B cell (primary cell): ENCODE measurements around the gene MYOM1. TPM values are rescaled to one million over a fixed set of nuclear protein-coding genes. Genes with fewer than 3 reads are reported as not detected.

ENCODE experiments used
- ATAC-seq: fragments of 200-7000 bp; cut with Tn5 transposase; one replicate; pipeline ENCODE4 v1.10.0; 2021; ENCODE audit warnings: low read depth, mild to moderate bottlenecking, moderate number of reproducible peaks, moderate library complexity
- CTCF ChIA-PET: fragments of 350-600 bp; sonication (Branson Sonifier 250); formaldehyde crosslinking; loops from one replicate; lab custom pipeline; 2021; ENCODE audit warnings: antibody characterized with exemption, inconsistent platforms; lab: Charles Lee
- POLR2A ChIA-PET: fragments of 350-600 bp; sonication (Branson Sonifier 250); formaldehyde crosslinking; loops from one replicate; lab custom pipeline; 2021; ENCODE audit warnings: antibody characterized with exemption; lab: Charles Lee
- DNase-seq: peaks from one replicate; pipeline ENCODE4 v3.0.0; 2013
- H2AFZ ChIP-seq: 2 replicates; pipeline ENCODE4 v1.6.1; 2012; ENCODE audit warnings: mild to moderate bottlenecking, low read depth, low read length; ENCODE audit not compliant: insufficient read depth, poor library complexity, severe bottlenecking
- H3K27ac ChIP-seq, 2 donors: 1 replicate in 1 of 2; 2 replicates in 1 of 2; pipeline ENCODE4 v1.5.1; 2012 to 2013; ENCODE audit warnings: low read length in 2 of 2, mild to moderate bottlenecking in 2 of 2, moderate library complexity in 1 of 2
- H3K27me3 ChIP-seq, 4 experiments: fragments of 200-600 bp in 1 of 4; sonication (generic) in 1 of 4; replicated peaks in 1 of 4; 1 replicate in 2 of 4; 2 replicates in 2 of 4; pipeline versions ENCODE4 v1.6.1 to v1.7.0; 2013 to 2016; ENCODE audit warnings: low read length in 3 of 4, mild to moderate bottlenecking in 2 of 4, mixed read lengths in 1 of 4, moderate library complexity in 1 of 4; ENCODE audit not compliant: insufficient read depth in 4 of 4, control insufficient read depth in 3 of 4; ENCODE audit errors: control extremely low read depth in 1 of 4
- H3K36me3 ChIP-seq, 2 experiments: replicated peaks in 1 of 2; 1 replicate in 1 of 2; 2 replicates in 1 of 2; pipeline versions ENCODE4 v1.6.1 to v1.7.1; 2013; ENCODE audit warnings: low read length in 1 of 2; ENCODE audit not compliant: insufficient read depth in 2 of 2, control insufficient read depth in 1 of 2; ENCODE audit errors: control extremely low read depth in 1 of 2, extremely low read depth in 1 of 2
- H3K4me1 ChIP-seq, 2 donors: fragments of 200-600 bp in 1 of 2; sonication (generic) in 1 of 2; 1 replicate in 1 of 2; 2 replicates in 1 of 2; pipeline versions ENCODE4 v1.5.1 to v1.6.1; 2013 to 2017; ENCODE audit warnings: low read length in 2 of 2; ENCODE audit not compliant: control insufficient read depth in 2 of 2, insufficient read depth in 2 of 2
- H3K4me2 ChIP-seq: replicated peaks from 2 replicates; pipeline ENCODE3; 2012; ENCODE audit warnings: mild to moderate bottlenecking, low read depth, low read length; ENCODE audit not compliant: poor library complexity, severe bottlenecking
- H3K4me3 ChIP-seq, 5 experiments: fragments of 200-600 bp in 1 of 5; sonication (generic) in 1 of 5; 1 replicate in 3 of 5; 2 replicates in 2 of 5; pipeline versions ENCODE4 v1.5.1 to v1.7.0; 2011 to 2016; ENCODE audit warnings: low read length in 4 of 5, mild to moderate bottlenecking in 4 of 5, low read depth in 2 of 5, control low read depth in 1 of 5, moderate library complexity in 1 of 5; ENCODE audit not compliant: insufficient read depth in 1 of 5; ENCODE audit errors: control extremely low read depth in 1 of 5, extremely low read depth in 1 of 5
- H3K79me2 ChIP-seq: fragments of 200-600 bp; sonication (generic); one replicate; pipeline ENCODE4 v1.6.0; 2016; ENCODE audit warnings: low read length; ENCODE audit not compliant: control insufficient read depth, insufficient read depth
- H3K9ac ChIP-seq: fragments of 200-600 bp; sonication (generic); 2 replicates; pipeline ENCODE4 v1.6.1; 2017; ENCODE audit warnings: mild to moderate bottlenecking, low read length, moderate library complexity
- H3K9me3 ChIP-seq, 3 donors: one replicate each; pipeline versions ENCODE4 v1.6.1 to v1.7.1; 2013; ENCODE audit warnings: low read length in 2 of 3; ENCODE audit not compliant: control insufficient read depth in 2 of 3, insufficient read depth in 1 of 3; ENCODE audit errors: control extremely low read depth in 1 of 3
- H4K20me1 ChIP-seq: 2 replicates; pipeline ENCODE4 v1.6.0; 2012; ENCODE audit warnings: mild to moderate bottlenecking, low read length; ENCODE audit not compliant: insufficient read depth, control insufficient read depth, poor library complexity, severe bottlenecking
- H3K27ac Mint-ChIP-seq: one replicate; pipeline ENCODE4 v1.8.0; 2021; ENCODE audit warnings: mixed read lengths
- H3K27me3 Mint-ChIP-seq: one replicate; pipeline ENCODE4 v1.8.0; 2021; ENCODE audit warnings: mixed read lengths
- H3K4me1 Mint-ChIP-seq: one replicate; pipeline ENCODE4 v1.8.0; 2021; ENCODE audit warnings: mixed read lengths
- H3K4me3 Mint-ChIP-seq: one replicate; pipeline ENCODE4 v1.8.0; 2021; ENCODE audit warnings: mixed read lengths
- H3K9me3 Mint-ChIP-seq: one replicate; pipeline ENCODE4 v1.8.0; 2022; ENCODE audit warnings: mixed read lengths; ENCODE audit not compliant: insufficient read depth
- EZH2 ChIP-seq: IDR thresholded peaks from 2 replicates; pipeline ENCODE4 v1.6.1; 2012; ENCODE audit warnings: borderline replicate concordance, low read depth, mild to moderate bottlenecking, moderate library complexity, low read length; ENCODE audit not compliant: insufficient read depth, poor library complexity, severe bottlenecking
- WGBS: methylation state at CpG from one replicate; pipeline ENCODE4 v1.1.5; 2013; ENCODE audit warnings: missing lambda C conversion rate; ENCODE audit not compliant: insufficient coverage; 5-methylcytosine and 5-hydroxymethylcytosine counted together
- intact Hi-C: fragments of 100-400 bp; cut with micrococcal nuclease; formaldehyde crosslinking; loops from one replicate; pipeline ENCODE4 v1.10.0; 2022
- polyA plus RNA-seq: library from polyadenylated mRNA; depleted of rRNA; stranded (reverse); fragments of >200 nt; gene quantifications from 2 replicates; pipeline ENCODE4 v1.2.3, GENCODE V29; 2012
- total RNA-seq, 2 donors: library from RNA; stranded (reverse); fragments of 120-200 nt in 1 of 2; gene quantifications; 1 replicate in 1 of 2; 2 replicates in 1 of 2; pipeline versions ENCODE4 v1.2.3 to v1.2.4, GENCODE V29; 2013 to 2022
- TF ChIP-seq, protein P1 (sequence below): fragments of 200-600 bp; IDR thresholded peaks from one replicate; pipeline ENCODE4 v1.8.0; 2022; ENCODE audit warnings: antibody characterized with exemption, mild to moderate bottlenecking

The MYOM1 gene
- total and polyA plus RNA-seq, 2 donors (not counting 1 experiment from before 2014, with no cell fraction given), result 1.5 to 12.8 TPM

DNA sequence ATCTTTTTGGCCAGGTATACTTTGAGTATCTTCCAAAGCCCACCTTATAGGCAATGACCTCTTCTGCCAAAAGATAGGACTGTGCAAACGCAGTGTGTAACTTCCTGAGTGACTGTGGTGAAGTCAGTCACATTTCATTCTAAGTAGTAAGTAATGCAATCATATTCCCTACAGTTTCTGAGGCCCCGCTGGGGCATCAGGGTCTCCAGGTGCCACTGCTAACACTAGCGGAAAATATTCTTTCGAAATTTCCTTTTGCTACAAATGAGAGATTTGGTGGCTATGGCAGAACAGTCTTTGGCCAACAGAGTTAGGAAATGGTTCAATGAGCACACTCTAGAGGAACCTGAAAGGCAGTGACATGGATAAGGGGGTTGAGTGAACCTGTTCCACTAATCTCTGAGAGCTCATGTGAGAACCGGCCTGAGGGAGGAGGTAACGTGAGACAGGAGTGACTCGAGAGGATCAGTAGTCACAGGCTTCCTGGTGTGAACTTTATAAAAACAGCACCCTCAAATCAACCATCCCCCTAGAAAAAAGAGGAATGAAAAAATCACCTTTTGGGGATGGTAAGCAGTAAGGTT, 104.2 kb downstream of the MYOM1 start:
- ChIA-PET CTCF (interaction anchor here (0.9 to 1.8 kb wide), 2 partner anchors 14 to 32 kb away, joined by 3 to 4 read pairs; no protein-coding TSS in a partner anchor), POLR2A (no interaction called here)
- Histone ChIP-seq H3K9ac (no peak overlapping the region), H3K4me3 (no peak overlapping the region), H3K4me2 (no peak overlapping the region), H3K79me2 (no peaks in the 10 kb centered on the region), H4K20me1 (no peaks in the 10 kb centered on the region), H3K36me3 (no peaks in the 10 kb centered on the region), H3K27me3 (peaks cover 0 to 3% (median 0%) of the 10 kb centered on the region in 4 experiments), H2AFZ (no peak overlapping the region), H3K9me3 (no peaks in the 10 kb centered on the region), H3K27ac (no peak overlapping the region), H3K4me1 (no peaks in the 10 kb centered on the region)
- WGBS, result 85% methylated on average over 2 of the region's 7 CpGs
- ATAC-seq (no peak), DNase-seq (no peak)
- Mint-ChIP-seq H3K4me1 (no peaks in the 10 kb centered on the region), H3K27me3 (no peaks in the 10 kb centered on the region), H3K4me3 (no peak overlapping the region), H3K9me3 (no peaks in the 10 kb centered on the region), H3K27ac (no peak overlapping the region)
- no peak for TF ChIP-seq EZH2
- TF ChIP-seq, protein P1, sequence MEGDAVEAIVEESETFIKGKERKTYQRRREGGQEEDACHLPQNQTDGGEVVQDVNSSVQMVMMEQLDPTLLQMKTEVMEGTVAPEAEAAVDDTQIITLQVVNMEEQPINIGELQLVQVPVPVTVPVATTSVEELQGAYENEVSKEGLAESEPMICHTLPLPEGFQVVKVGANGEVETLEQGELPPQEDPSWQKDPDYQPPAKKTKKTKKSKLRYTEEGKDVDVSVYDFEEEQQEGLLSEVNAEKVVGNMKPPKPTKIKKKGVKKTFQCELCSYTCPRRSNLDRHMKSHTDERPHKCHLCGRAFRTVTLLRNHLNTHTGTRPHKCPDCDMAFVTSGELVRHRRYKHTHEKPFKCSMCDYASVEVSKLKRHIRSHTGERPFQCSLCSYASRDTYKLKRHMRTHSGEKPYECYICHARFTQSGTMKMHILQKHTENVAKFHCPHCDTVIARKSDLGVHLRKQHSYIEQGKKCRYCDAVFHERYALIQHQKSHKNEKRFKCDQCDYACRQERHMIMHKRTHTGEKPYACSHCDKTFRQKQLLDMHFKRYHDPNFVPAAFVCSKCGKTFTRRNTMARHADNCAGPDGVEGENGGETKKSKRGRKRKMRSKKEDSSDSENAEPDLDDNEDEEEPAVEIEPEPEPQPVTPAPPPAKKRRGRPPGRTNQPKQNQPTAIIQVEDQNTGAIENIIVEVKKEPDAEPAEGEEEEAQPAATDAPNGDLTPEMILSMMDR, result no peak
- intact Hi-C loops, result no loop called here

DNA sequence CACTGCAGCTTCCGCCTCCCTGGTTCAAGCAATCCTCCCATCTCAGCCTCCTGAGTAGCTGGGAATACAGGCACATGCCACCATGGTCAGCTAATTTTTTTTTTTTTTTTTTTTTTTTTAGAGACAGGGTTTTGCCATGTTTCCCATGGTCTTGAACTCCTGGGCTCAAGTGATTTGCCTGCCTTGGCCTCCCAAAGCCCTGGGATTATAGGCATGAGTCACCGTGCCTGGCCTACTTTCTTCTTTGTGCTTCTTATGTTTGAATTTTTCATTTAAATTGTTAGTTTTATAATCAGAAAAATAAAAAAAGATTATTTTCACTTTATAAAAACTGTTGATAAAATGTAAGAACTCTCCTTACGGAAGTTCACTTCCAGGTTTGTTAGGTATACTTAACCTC, 105.3 kb downstream of the MYOM1 start:
- POLR2A ChIA-PET, result no interaction called here

More for the DNA sequence above, 105.3 kb downstream of the MYOM1 start:
- Histone ChIP-seq H3K27me3 (no peaks in the 10 kb centered on the region), H3K79me2 (no peaks in the 10 kb centered on the region), H3K4me3 (no peak overlapping the region), H4K20me1 (no peaks in the 10 kb centered on the region), H3K4me2 (no peak overlapping the region), H3K36me3 (no peaks in the 10 kb centered on the region), H3K27ac (no peak overlapping the region), H3K4me1 (no peaks in the 10 kb centered on the region), H2AFZ (no peak overlapping the region), H3K9me3 (no peaks in the 10 kb centered on the region), H3K9ac (no peak overlapping the region)
- DNase-seq (no peak), ATAC-seq (no peak)
- TF ChIP-seq, protein P1, result no peak
- TF ChIP-seq EZH2, result no peak
- intact Hi-C loops, result no loop called here
- Mint-ChIP-seq H3K4me3 (no peak overlapping the region), H3K27ac (no peak overlapping the region), H3K9me3 (no peaks in the 10 kb centered on the region), H3K27me3 (no peaks in the 10 kb centered on the region), H3K4me1 (no peaks in the 10 kb centered on the region)
- CTCF ChIA-PET, result interaction anchor here (1.0 kb wide), 1 partner anchor 15 kb away, joined by 3 read pairs; no protein-coding TSS in a partner anchor
- WGBS, result no CpG with 5 or more reads among the region's 3 CpGs
